ENCODE measurements around the gene PACS2. TPM values are rescaled to one million over a fixed set of nuclear protein-coding genes. Genes with fewer than 3 reads are reported as not detected.

PACS2 gene
- total and polyA plus RNA-seq, 2 of the 4 experiments (the other 2 are of a cell fraction), result 15.6 to 32.2 TPM

DNA sequence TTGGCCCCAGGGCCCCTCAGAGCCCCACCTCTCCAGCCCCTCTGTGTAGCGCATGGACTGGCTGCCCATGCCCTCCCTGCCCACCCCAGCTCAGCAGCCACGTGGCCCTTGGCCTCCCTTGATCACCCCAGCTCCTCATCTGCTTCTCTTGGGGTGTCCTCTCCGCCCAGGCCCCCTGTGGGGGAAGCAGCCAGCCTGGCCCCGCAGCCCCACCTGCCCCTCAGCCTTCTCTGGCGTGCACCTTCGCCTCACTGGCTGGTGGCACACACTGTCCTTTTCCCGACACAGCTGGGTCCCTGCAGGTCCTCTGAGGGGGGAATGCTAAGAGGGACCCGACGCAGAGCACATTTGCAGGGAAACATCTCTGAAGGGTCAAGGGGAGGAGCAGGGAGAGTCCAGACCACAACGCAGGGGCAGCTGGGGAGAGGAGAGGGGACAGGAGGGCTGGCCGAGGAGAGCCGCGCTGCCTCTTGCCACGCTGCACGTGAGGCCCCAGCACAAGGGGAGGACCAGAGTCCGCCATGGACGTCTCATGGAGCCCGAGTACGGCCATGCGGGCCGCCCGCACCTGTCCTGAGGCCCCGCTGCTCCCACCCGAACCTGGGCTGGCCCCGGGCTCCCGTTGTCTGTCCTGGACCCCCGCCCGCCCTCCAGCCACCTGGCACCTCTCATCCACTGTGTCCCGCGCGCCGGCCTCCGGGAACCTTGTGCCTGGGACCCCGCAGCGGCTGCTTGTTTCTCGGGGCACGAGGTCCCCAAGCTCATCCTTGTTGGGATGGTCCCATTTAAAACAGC lies 36.1 kb downstream of the PACS2 start:
- no peak overlapping the region for H2AK5ac ChIP-seq (ENCODE audit: low read depth, low read length)
- H2BK120ac ChIP-seq (ENCODE audit: low read depth, low read length), result no peak overlapping the region
- no peak overlapping the region for H2BK20ac ChIP-seq (ENCODE audit: low read depth, low read length)
- in situ Hi-C loops (cut with MboI; ENCODE audit: low sequenced_read_pairs), result loop anchor here (10.0 kb wide), 1 partner anchor 256 kb away; no protein-coding TSS in a partner anchor
- H3K9ac ChIP-seq (ENCODE audit: low read depth, low read length), result no peak overlapping the region
- no peaks in the 10 kb centered on the region for H3K9me3 ChIP-seq (ENCODE audit: control insufficient read depth, insufficient read depth, low read length)
- H3K14ac ChIP-seq (replicated peaks; ENCODE audit: low read depth, low read length), result no peak overlapping the region
- no peak overlapping the region for H3K23ac ChIP-seq (ENCODE audit: low read depth, low read length)
- H3K56ac ChIP-seq (ENCODE audit: extremely low read depth, insufficient read depth, low read length), result no peak overlapping the region
- peaks cover 3% of the 10 kb centered on the region for H3K36me3 ChIP-seq (ENCODE audit: control insufficient read depth, insufficient read depth, low read length)
- no peak overlapping the region for H3K4ac ChIP-seq (ENCODE audit: low read depth, low read length)
- H2AK9ac ChIP-seq (replicated peaks; ENCODE audit: low read depth, low read length, poor library complexity), result no peak overlapping the region
- peaks cover 5 to 21% of the 10 kb centered on the region in 2 experiments for H3K79me1 ChIP-seq (ENCODE audit: low read depth in 1 of 2, low read length in 2 of 2)
- 91% methylated on average over 9 of the region's 37 CpGs; no CpG with 5 or more reads in 1 of the 2 experiments for WGBS, 2 experiments (ENCODE audit: extremely low coverage in 2 of 2, insufficient read length in 1 of 2)
- TF ChIP-seq BHLHE40 (IDR thresholded peaks at IDR 0.05; ENCODE audit: low read depth, low read length), result no peak
- TF ChIP-seq SMC3 (IDR thresholded peaks at IDR 0.05; ENCODE audit: low read depth, low read length), result no peak
- intact Hi-C loops (cut with micrococcal nuclease), result loop anchor here (5.0 kb wide), 1 partner anchor 68 kb away; no protein-coding TSS in a partner anchor
- H3K18ac ChIP-seq (ENCODE audit: low read depth, low read length), result no peak overlapping the region
- H4K91ac ChIP-seq (ENCODE audit: insufficient read depth, low read depth, low read length), result no peak overlapping the region
- no peak overlapping the region for H3K4me2 ChIP-seq (ENCODE audit: low read depth, low read length)
- peaks cover 3% of the 10 kb centered on the region; the same call in 1 of the 2 replicates for H3K4me1 ChIP-seq (ENCODE audit: control insufficient read depth, insufficient read depth, low read length)
- no peak overlapping the region for H2BK5ac ChIP-seq (ENCODE audit: low read depth, low read length, poor library complexity, severe bottlenecking)
- H2BK15ac ChIP-seq (ENCODE audit: low read depth, low read length), result no peak overlapping the region
- H4K20me1 ChIP-seq (ENCODE audit: insufficient read depth, low read length), result peaks cover 13% of the 10 kb centered on the region
- no peak for ATAC-seq (ENCODE audit: low read depth)
- no peak overlapping the region for H3K4me3 ChIP-seq (ENCODE audit: insufficient read depth, low read depth, low read length)
- H4K5ac ChIP-seq (ENCODE audit: low read depth, low read length), result no peak overlapping the region
- POLR2A ChIA-PET (ENCODE audit: unreplicated experiment), result no interaction called here
- BruUV-seq (replicated peaks), result no TSS peak
- no peak overlapping the region for H4K8ac ChIP-seq (ENCODE audit: low read depth in 2 of 2, low read length in 2 of 2)
- DNase-seq, result no peak
- H3K27ac ChIP-seq (ENCODE audit: insufficient read depth, low read length), result no peak overlapping the region
- dilution Hi-C loops (cut with HindIII; ENCODE audit: low sequenced_read_pairs, unreplicated experiment), result no loop called here
- no peaks in the 10 kb centered on the region; the same call in 1 of the 2 replicates for H3K9me1 ChIP-seq (ENCODE audit: insufficient read depth, low read length)
- CTCF ChIA-PET, result no interaction called here
- H2AFZ ChIP-seq (replicated peaks; ENCODE audit: low read length, poor library complexity), result no peak overlapping the region
- H3K27me3 ChIP-seq (ENCODE audit: control insufficient read depth, insufficient read depth, low read length), result no peaks in the 10 kb centered on the region

All from IMR-90 (cell line).